22Rv1 (cell line): ENCODE measurements around the gene CLINT1.
"Not testable (repeated sequence)": the region's sequence is repeated elsewhere in the genome, so short reads cannot be mapped to it uniquely, and the experiment has no call there.

Experiments
- CTCF ChIP-seq: fragments of 450-650 bp; IDR thresholded peaks from 2 replicates; pipeline ENCODE4 v1.5.1; 2017; ENCODE audit warnings: mild to moderate bottlenecking
- ZFX ChIP-seq: fragments of 450-650 bp; IDR thresholded peaks from 2 replicates; pipeline ENCODE4 v1.6.1; 2017; ENCODE audit warnings: antibody characterized with exemption, borderline replicate concordance

GRCh38 chr5:157853365-157853764 is 5.6 kb downstream of the CLINT1 start:
- TF ChIP-seq CTCF, ZFX: not testable (repeated sequence)
